HG03558 (cell line): ENCODE data around the gene SLC38A8.

Source experiments
- ATAC-seq: cut with Tn5 transposase; IDR thresholded peaks from one replicate; pipeline ENCODE4 v1.9.1; 2021; ENCODE audit warnings: moderate number of reproducible peaks; ENCODE audit not compliant: unreplicated experiment; ENCODE audit errors: extremely low read depth

Gene SLC38A8

GRCh38 chr16:84033251-84034195 is 9.1 kb downstream of the SLC38A8 start:
- ATAC-seq: no peak

- ATAC-seq: no peak
Measured at GRCh38 chr16:84032458-84033178, 10.0 kb downstream of the SLC38A8 start.

- ATAC-seq: no peak
Measured at GRCh38 chr16:84031556-84031955, 11.0 kb downstream of the SLC38A8 start.

- ATAC-seq: no peak
Measured at GRCh38 chr16:84029297-84030047, 13.1 kb downstream of the SLC38A8 start.

GRCh38 chr16:84027625-84028024 is 15.0 kb downstream of the SLC38A8 start:
- no peak for ATAC-seq

GRCh38 chr16:84026606-84027005 is 16.0 kb downstream of the SLC38A8 start:
- ATAC-seq: no peak

- ATAC-seq: no peak
Measured at GRCh38 chr16:84024854-84025253, 17.7 kb downstream of the SLC38A8 start.

DNA sequence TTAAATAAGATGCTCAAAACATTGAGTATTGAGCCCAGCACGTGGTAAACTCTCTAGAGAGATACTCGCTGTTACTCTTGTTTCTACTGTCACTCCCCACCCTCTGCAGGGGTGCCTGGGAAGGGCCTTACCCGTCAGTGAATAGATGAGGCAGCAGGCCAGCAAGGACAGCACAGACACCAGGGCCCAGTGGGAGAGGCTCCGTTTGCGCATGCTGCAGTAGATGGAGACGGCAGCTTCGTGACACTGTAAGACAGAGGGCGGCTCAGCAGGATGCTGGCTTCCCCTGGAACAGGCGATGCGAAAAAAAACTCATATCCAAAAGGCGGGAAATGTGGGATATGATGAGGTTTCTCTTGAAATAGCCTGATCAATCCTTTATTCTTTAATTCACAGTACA is 20.0 kb downstream of the SLC38A8 start:
- no peak for ATAC-seq

GRCh38 chr16:84021488-84021887 is 21.1 kb downstream of the SLC38A8 start:
- no peak for ATAC-seq

DNA sequence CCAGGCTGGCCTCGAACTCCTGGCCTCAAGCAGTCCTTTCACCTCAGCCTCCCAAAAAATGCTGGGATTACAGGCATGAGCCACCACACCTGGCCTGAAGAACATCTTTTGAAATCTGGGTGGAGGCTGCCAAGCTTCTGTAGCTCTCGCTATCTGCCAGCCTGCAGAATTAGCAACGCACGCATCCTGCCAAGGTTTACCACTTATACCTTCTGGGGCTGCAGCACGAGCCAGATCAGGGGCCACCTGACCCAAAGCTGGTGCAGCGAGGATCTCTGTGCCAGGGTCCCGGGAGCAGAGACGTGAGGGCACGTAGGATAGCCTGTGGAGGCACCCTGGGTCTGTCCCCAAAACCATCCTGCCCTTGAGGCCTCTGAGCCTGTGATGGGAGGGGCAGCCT is 22.2 kb downstream of the SLC38A8 start:
- ATAC-seq: no peak

GRCh38 chr16:84018710-84019109 is 23.9 kb downstream of the SLC38A8 start:
- ATAC-seq: no peak

DNA sequence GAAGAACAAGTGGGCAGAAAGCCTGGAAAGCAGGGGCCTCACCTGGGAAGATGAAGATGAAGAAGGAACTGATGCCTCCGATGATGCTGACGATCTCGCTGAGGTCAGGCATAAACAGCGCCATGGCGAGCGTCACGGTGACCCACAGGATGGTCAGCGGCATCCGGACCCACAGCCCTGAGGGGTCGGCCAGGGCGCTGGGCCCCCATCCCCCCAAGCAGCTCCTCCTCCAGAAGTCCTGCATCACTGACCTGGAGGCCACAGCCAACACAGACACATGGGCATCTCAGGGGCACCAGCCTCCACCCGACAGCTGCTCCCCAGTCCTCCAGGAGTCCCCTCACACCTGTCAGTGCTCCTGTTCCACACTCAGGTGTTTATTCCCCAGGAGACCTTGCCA is 26.1 kb downstream of the SLC38A8 start:
- no peak for ATAC-seq

- no peak for ATAC-seq
Measured at GRCh38 chr16:84015399-84015798, 27.2 kb downstream of the SLC38A8 start.

DNA sequence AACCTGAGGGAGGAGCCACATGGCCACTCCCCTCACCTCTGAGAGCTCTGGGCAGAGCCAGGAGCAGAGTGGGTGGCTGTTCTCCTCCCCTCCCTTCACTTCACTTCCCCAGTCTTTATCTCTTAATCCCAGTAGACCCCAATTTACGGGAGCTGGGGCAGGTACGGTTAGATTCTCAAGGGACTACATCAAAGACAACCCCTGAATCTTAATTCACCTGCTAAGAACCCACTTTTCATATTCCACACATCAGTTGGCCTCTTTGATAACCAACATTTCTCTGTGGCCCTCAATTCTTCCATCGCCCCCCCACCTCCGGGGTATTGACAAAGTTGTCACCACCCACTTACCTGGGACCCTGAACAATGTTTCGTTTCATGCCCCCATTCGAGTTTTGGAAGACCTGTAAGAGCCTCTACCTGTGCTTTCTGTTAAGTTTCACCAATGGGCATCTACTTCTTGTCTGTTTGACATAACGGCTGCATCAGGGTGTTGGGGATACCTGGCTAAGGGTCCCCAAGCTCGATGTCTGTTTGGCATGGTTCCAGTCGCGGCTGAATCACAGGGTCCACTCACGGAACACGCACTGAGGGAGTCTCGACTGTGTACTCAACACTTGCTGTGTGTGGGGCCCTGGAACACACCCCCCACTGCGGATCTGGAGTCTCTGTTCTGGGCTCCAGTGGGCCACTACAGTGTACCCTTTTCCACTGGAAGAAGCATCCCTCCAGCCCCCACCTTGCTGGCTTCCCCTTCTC is 27.8 kb downstream of the SLC38A8 start:
- ATAC-seq: no peak

- ATAC-seq: peak; percentile 53
Measured at GRCh38 chr16:84013787-84014569, 28.6 kb downstream of the SLC38A8 start.

DNA sequence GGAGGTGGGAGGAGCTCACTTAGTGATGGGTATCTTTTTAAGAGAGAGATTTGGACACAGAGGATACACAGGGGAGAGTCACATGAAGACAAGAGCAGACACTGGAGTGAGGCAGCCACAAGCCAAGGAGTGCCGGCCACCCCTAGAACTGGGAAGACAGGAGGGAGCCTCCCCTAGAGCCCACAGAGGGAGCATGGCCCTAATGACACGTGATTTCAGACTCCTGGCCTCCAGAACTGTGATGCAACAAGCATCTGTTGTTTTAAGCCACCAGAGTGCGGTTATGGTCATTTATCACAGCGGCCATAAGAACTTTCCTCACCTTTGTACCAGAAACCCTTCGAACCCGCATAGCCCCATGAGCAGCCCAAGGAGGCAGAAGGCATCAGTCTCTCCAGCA is 33.3 kb downstream of the SLC38A8 start:
- ATAC-seq: no peak

GRCh38 chr16:84007965-84008364 is 34.6 kb downstream of the SLC38A8 start:
- ATAC-seq: no peak

GRCh38 chr16:84007520-84007919 is 35.1 kb downstream of the SLC38A8 start:
- no peak for ATAC-seq

DNA sequence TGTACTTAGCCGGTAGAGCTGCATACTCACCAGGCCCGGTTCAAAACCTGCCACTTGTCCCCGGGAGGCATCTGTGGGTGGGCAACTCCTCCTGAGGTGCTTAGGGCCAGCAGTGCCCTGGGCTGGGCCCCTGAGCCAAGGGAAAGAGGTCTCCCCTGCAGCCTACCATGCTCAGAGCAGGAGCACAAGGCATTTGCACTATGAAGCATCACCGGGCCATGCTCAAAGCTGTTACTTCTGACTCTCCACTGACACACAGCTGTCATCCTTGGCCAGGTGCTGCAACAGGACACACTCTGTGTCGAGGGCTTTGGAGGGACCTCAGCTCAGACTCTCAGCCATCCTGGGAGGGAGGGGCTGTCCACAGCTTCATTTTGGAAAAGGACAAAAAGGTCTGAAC is 37.2 kb downstream of the SLC38A8 start:
- no peak for ATAC-seq
